Measurements from ENCODE around the gene C1GALT1. TPM values are rescaled to one million over a fixed set of nuclear protein-coding genes. Genes with fewer than 3 reads are reported as not detected.

The C1GALT1 gene
- total RNA-seq, 1 donor from 2014 or later: 48.8 TPM

DNA sequence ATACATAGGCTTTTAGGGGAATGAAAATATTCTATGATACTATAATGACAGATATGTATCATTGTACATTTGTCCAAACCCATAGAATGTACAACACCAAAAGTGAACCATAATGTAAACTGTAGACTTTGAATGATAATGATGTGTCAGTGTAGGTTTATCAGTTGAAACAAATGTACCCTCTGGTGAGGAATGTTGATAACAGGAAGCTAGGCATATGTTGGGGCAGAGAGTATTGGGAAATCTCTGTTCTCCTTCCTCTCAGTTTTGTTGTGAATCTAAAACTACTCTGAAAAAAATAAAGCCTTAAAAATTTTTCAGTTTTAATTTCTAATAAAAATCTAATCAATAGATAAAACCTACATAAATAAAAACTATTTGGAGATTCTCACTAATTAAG, 36.9 kb downstream of the C1GALT1 start:
- peaks cover 11% of the 10 kb centered on the region for H3K4me1 Mint-ChIP-seq (ENCODE audit: unreplicated experiment)
- no peaks in the 10 kb centered on the region for H3K27me3 Mint-ChIP-seq

DNA sequence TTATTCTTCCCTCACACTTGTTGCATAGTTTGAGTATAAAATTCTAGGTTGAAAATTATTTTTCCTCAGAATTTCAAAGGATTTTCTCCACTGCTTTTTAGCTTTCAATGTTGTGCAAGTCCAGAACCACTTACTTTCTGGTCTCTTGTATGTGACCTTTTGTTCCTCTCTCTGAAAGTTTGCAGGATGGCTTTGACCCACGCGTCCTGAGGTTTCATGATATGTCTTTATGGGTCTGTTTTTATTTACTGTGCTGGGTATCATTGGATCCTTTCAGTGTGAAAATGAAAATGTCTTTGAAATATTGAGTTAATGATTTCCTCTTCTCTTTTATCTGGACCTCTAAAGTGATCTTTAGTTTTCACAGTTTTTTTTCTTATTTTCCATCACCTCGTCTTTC, 38.5 kb downstream of the C1GALT1 start:
- no peak for DNase-seq (ENCODE audit: extremely low spot score, unreplicated experiment)
- Mint-ChIP-seq H3K27ac (no peak overlapping the region), H3K27me3 (no peaks in the 10 kb centered on the region), H3K4me3 (no peak overlapping the region), H3K36me3 (peaks cover 39% of the 10 kb centered on the region), H3K9me3 (no peaks in the 10 kb centered on the region), H3K4me1 (ENCODE audit: unreplicated experiment) (peaks cover 11% of the 10 kb centered on the region)
- TF ChIP-seq, protein P1, sequence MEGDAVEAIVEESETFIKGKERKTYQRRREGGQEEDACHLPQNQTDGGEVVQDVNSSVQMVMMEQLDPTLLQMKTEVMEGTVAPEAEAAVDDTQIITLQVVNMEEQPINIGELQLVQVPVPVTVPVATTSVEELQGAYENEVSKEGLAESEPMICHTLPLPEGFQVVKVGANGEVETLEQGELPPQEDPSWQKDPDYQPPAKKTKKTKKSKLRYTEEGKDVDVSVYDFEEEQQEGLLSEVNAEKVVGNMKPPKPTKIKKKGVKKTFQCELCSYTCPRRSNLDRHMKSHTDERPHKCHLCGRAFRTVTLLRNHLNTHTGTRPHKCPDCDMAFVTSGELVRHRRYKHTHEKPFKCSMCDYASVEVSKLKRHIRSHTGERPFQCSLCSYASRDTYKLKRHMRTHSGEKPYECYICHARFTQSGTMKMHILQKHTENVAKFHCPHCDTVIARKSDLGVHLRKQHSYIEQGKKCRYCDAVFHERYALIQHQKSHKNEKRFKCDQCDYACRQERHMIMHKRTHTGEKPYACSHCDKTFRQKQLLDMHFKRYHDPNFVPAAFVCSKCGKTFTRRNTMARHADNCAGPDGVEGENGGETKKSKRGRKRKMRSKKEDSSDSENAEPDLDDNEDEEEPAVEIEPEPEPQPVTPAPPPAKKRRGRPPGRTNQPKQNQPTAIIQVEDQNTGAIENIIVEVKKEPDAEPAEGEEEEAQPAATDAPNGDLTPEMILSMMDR (conservative IDR thresholded peaks at IDR 0.05): no peak

More for the DNA sequence above, 36.9 kb downstream of the C1GALT1 start:
- Mint-ChIP-seq H3K4me3 (no peak overlapping the region), H3K27ac (no peak overlapping the region), H3K36me3 (peaks cover 50% of the 10 kb centered on the region), H3K9me3 (no peaks in the 10 kb centered on the region)
- TF ChIP-seq, protein P1 (conservative IDR thresholded peaks at IDR 0.05): no peak
- DNase-seq (ENCODE audit: extremely low spot score, unreplicated experiment): no peak

DNA sequence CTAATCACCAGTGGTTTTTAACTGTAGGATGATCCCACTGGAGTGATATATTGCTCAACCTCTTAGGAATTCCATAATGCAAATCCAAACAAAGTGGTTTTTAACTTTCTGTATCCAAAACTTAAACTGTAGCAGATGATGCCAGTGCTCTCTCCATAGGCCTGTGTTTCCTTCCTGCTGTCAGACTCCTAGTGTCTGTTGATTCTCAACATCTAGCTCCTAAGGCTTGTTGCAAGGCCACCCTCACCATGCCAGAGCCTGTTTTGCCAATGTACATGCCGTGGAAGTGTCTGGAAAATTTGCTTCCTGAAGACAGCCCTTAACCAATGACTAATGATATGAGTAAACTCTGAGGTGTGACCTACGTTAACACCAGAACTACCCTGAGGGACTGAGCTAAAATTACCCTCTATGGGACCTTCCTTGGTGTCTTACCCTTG, 39.3 kb downstream of the C1GALT1 start:
- Mint-ChIP-seq H3K4me1 (ENCODE audit: unreplicated experiment) (peaks cover 11% of the 10 kb centered on the region), H3K27ac (no peak overlapping the region)

DNA sequence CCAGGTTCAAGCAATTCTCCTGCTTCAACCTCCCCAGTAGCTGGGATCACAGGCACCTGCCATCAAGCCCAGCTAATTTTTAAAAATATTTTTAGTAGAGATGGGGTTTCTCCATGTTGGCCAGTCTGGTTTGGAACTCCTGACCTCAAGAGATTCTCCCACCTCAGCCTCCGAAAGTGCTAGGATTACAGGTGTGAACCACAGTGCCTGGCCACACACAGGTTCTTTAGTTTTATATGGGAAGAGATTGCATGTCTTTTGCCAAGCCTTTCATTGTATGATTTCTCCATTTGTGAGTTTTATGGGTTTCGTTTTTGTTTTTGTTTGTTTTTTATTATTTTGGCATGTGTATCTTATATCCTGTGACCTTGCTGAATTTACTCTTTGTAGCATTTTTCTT, 40.9 kb downstream of the C1GALT1 start:
- DNase-seq (ENCODE audit: extremely low spot score, unreplicated experiment): no peak
- TF ChIP-seq, protein P1 (conservative IDR thresholded peaks at IDR 0.05): no peak
- Mint-ChIP-seq H3K4me3 (no peak overlapping the region), H3K36me3 (peaks cover 20% of the 10 kb centered on the region), H3K27ac (no peak overlapping the region), H3K9me3 (no peaks in the 10 kb centered on the region), H3K27me3 (no peaks in the 10 kb centered on the region), H3K4me1 (ENCODE audit: unreplicated experiment) (peaks cover 11% of the 10 kb centered on the region)

More for the DNA sequence above, 39.3 kb downstream of the C1GALT1 start:
- Mint-ChIP-seq H3K4me3 (no peak overlapping the region), H3K9me3 (no peaks in the 10 kb centered on the region), H3K36me3 (peaks cover 32% of the 10 kb centered on the region), H3K27me3 (no peaks in the 10 kb centered on the region)
- TF ChIP-seq, protein P1 (conservative IDR thresholded peaks at IDR 0.05): no peak
- no peak for DNase-seq (ENCODE audit: extremely low spot score, unreplicated experiment)

DNA sequence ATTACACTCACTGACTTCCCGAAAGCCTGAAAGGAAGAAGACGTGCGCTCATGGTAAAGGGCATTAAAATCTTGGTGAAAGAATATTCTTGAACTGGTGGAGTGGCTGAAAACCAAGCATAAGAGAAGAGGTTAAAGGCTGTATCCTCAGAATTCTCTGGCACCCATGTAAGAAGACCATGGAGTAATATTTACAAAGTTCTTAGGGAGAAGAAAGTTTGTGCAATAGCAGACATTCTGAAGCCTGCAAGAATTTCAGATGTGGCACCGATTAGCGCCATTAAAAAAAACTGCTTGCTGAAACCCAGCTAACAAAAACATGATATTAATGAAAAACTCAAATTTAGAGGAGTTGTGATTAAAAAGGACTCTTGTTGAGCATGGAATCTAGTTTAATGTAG, 44.1 kb downstream of the C1GALT1 start:
- Mint-ChIP-seq H3K4me3 (no peak overlapping the region), H3K36me3 (peaks cover 12% of the 10 kb centered on the region), H3K9me3 (no peaks in the 10 kb centered on the region), H3K4me1 (ENCODE audit: unreplicated experiment) (peaks cover 5% of the 10 kb centered on the region), H3K27ac (no peak overlapping the region), H3K27me3 (no peaks in the 10 kb centered on the region)
- no peak for DNase-seq (ENCODE audit: extremely low spot score, unreplicated experiment)
- TF ChIP-seq, protein P1 (conservative IDR thresholded peaks at IDR 0.05): no peak

DNA sequence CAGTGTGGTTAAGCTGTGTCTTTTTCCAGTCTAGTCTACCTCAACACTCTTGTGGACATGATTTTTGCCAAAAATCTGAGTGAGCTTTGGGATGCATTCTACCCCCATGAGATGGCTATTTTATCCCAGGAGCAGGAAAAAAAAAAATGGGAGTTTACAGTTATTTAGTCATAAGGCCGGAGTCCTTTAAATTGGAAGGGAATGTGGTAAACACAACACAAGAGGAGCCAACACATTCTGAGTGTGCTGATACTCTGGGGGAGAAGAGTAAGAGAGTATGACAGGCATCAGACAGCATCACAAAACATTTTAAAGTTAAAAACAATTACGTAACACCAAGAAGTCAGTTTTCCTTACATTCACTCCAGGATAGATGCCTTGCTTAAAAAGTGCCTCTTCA, 46.1 kb downstream of the C1GALT1 start:
- Mint-ChIP-seq H3K9me3 (no peaks in the 10 kb centered on the region), H3K27me3 (no peaks in the 10 kb centered on the region), H3K4me1 (ENCODE audit: unreplicated experiment) (peaks cover 4% of the 10 kb centered on the region), H3K27ac (peak overlapping the region; percentile 32), H3K36me3 (peaks cover 10% of the 10 kb centered on the region), H3K4me3 (no peak overlapping the region)
- no peak for DNase-seq (ENCODE audit: extremely low spot score, unreplicated experiment)
- TF ChIP-seq, protein P1 (conservative IDR thresholded peaks at IDR 0.05): no peak
